Neural cell (in vitro differentiated cells): ENCODE measurements around the gene CPB1. TPM values are rescaled to one million over a fixed set of nuclear protein-coding genes. Genes with fewer than 3 reads are reported as not detected.

Source experiments
- H2AFZ ChIP-seq: fragments of 200-600, 300-800 bp; sonication (generic), shearing (Covaris generic); 2 replicates; pipeline ENCODE4 v1.6.0; 2014; ENCODE audit warnings: low read depth, mild to moderate bottlenecking, antibody characterized with exemption, low read length, moderate library complexity
- H3F3A ChIP-seq: fragments of 200-600 bp; shearing (Covaris generic); 2 replicates; pipeline ENCODE4 v1.6.1; 2016; ENCODE audit warnings: mild to moderate bottlenecking, moderate library complexity, mixed read lengths, antibody characterized with exemption, low read length; ENCODE audit not compliant: insufficient read depth, poor library complexity, severe bottlenecking
- H3K27ac ChIP-seq: fragments of 200-600, 300-800 bp; sonication (generic), shearing (Covaris generic); 2 replicates; pipeline ENCODE4 v1.5.1; 2014; ENCODE audit warnings: mild to moderate bottlenecking, low read length, moderate library complexity
- H3K27me3 ChIP-seq: fragments of 300-800, 200-600 bp; sonication (generic), shearing (Covaris generic); 2 replicates; pipeline ENCODE4 v1.6.0; 2014; ENCODE audit warnings: mild to moderate bottlenecking, low read depth, low read length, moderate library complexity; ENCODE audit not compliant: insufficient read depth
- H3K36me3 ChIP-seq: fragments of 300-800, 200-600 bp; sonication (generic), shearing (Covaris generic); 2 replicates; pipeline ENCODE4 v1.5.1; 2014; ENCODE audit warnings: mild to moderate bottlenecking, antibody characterized with exemption, low read length, moderate library complexity; ENCODE audit not compliant: insufficient read depth
- H3K4me2 ChIP-seq: fragments of 300-800, 200-600 bp; sonication (generic), shearing (Covaris generic); 2 replicates; pipeline ENCODE4 v1.6.0; 2014; ENCODE audit warnings: mild to moderate bottlenecking, low read length
- H3K4me3 ChIP-seq: fragments of 300-800, 200-600 bp; sonication (generic), shearing (Covaris generic); 2 replicates; pipeline ENCODE4 v1.5.1; 2014; ENCODE audit warnings: mild to moderate bottlenecking, low read length, moderate library complexity
- H3K79me2 ChIP-seq: fragments of 200-600 bp; shearing (Covaris generic); replicated peaks from 2 replicates; pipeline ENCODE4 v1.6.0; 2014; ENCODE audit warnings: mild to moderate bottlenecking, low read length, moderate library complexity; ENCODE audit not compliant: insufficient read depth
- H3K9ac ChIP-seq: fragments of 300-800, 200-600 bp; sonication (generic), shearing (Covaris generic); 2 replicates; pipeline ENCODE4 v1.6.1; 2016; ENCODE audit warnings: mild to moderate bottlenecking, low read length, mixed read lengths
- H3K9me2 ChIP-seq: fragments of 200-600 bp; shearing (Covaris generic); 2 replicates; pipeline ENCODE4 v1.6.1; 2016; ENCODE audit warnings: mild to moderate bottlenecking, low read length, mixed read lengths; ENCODE audit not compliant: insufficient read depth
- H3K9me3 ChIP-seq: fragments of 200-600, 300-800 bp; sonication (generic), shearing (Covaris generic); 2 replicates; pipeline ENCODE4 v1.6.1; 2016; ENCODE audit warnings: mild to moderate bottlenecking, mixed run types, low read length, moderate library complexity, mixed read lengths
- H4K20me1 ChIP-seq: fragments of 200-600 bp; shearing (Covaris generic); 2 replicates; pipeline ENCODE4 v1.6.1; 2016; ENCODE audit warnings: mild to moderate bottlenecking, mixed run types; ENCODE audit not compliant: insufficient read depth
- EP300 ChIP-seq: fragments of 450-650 bp; conservative IDR thresholded peaks from 2 replicates; pipeline ENCODE4 v1.6.1; 2014; ENCODE audit warnings: antibody characterized with exemption, mild to moderate bottlenecking, moderate library complexity; ENCODE audit not compliant: poor library complexity, severe bottlenecking
- EZH2 ChIP-seq: fragments of 200-600, 300-800 bp; shearing (Covaris generic), sonication (generic); IDR thresholded peaks from 2 replicates; pipeline ENCODE4 v1.6.1; 2014; ENCODE audit warnings: antibody characterized with exemption, low read length, borderline replicate concordance, mild to moderate bottlenecking; ENCODE audit not compliant: insufficient read depth, poor library complexity, severe bottlenecking
- MXI1 ChIP-seq: fragments of 450-650 bp; conservative IDR thresholded peaks from 2 replicates; pipeline ENCODE4 v1.6.1; 2014; ENCODE audit warnings: antibody characterized with exemption, mild to moderate bottlenecking; ENCODE audit not compliant: poor library complexity, severe bottlenecking
- POLR2AphosphoS5 ChIP-seq: IDR thresholded peaks from 2 replicates; pipeline ENCODE4 v1.6.1; 2012
- RAD21 ChIP-seq: fragments of 450-650 bp; conservative IDR thresholded peaks from 2 replicates; pipeline ENCODE4 v1.6.1; 2014; ENCODE audit warnings: antibody characterized with exemption, mild to moderate bottlenecking, moderate library complexity
- SMC3 ChIP-seq: fragments of 450-650 bp; conservative IDR thresholded peaks from 2 replicates; pipeline ENCODE4 v1.6.1; 2014; ENCODE audit warnings: antibody characterized with exemption, mild to moderate bottlenecking, moderate library complexity; ENCODE audit not compliant: poor library complexity
- TAF1 ChIP-seq: IDR thresholded peaks from 2 replicates; pipeline ENCODE4 v1.6.1; 2012; ENCODE audit warnings: low read depth
- polyA plus RNA-seq: library from polyadenylated mRNA; depleted of rRNA; stranded (reverse); fragments of >200 nt; gene quantifications from 2 replicates; pipeline ENCODE4 v1.2.3, GENCODE V29; 2014
- TF ChIP-seq, protein P1 (sequence below): IDR thresholded peaks from 2 replicates; pipeline ENCODE4 v1.6.1; 2012; ENCODE audit warnings: borderline replicate concordance
- TF ChIP-seq, protein P2 (sequence below): fragments of 450-650 bp; IDR thresholded peaks from 2 replicates; pipeline ENCODE4 v1.5.1; 2014; ENCODE audit warnings: antibody characterized with exemption, mild to moderate bottlenecking, moderate library complexity; ENCODE audit not compliant: poor library complexity, severe bottlenecking

Gene CPB1
- polyA plus RNA-seq, 1 donor from 2014 or later: 0.19 TPM

DNA sequence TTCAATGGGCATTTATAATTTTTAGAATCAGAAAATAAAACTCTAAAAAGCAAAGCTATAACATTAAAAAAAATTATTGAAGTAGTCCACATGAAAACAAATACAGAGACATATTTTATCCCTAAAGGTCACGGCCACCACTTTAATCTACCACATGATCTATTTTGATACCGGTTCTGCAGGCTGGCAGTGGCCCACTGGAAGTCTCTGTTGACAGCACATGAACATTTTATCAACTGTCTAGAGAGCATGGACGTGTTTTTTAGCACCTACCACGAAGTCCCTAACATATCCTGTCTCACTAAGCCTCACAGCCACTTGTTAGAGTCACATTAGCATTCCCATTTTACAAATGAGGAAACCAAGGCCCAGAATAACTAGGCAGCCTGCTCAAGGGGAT is 35.7 kb downstream of the CPB1 start:
- H2AFZ ChIP-seq: no peak overlapping the region
- no peak overlapping the region for H3K27ac ChIP-seq
- no peak overlapping the region for H3K4me2 ChIP-seq
- H3F3A ChIP-seq: no peaks in the 10 kb centered on the region
- no peaks in the 10 kb centered on the region for H3K9me2 ChIP-seq
- H3K4me3 ChIP-seq: no peak overlapping the region
- no peaks in the 10 kb centered on the region for H3K9me3 ChIP-seq
- no peaks in the 10 kb centered on the region for H3K27me3 ChIP-seq
- no peak overlapping the region for H3K9ac ChIP-seq
- TF ChIP-seq, protein P1, sequence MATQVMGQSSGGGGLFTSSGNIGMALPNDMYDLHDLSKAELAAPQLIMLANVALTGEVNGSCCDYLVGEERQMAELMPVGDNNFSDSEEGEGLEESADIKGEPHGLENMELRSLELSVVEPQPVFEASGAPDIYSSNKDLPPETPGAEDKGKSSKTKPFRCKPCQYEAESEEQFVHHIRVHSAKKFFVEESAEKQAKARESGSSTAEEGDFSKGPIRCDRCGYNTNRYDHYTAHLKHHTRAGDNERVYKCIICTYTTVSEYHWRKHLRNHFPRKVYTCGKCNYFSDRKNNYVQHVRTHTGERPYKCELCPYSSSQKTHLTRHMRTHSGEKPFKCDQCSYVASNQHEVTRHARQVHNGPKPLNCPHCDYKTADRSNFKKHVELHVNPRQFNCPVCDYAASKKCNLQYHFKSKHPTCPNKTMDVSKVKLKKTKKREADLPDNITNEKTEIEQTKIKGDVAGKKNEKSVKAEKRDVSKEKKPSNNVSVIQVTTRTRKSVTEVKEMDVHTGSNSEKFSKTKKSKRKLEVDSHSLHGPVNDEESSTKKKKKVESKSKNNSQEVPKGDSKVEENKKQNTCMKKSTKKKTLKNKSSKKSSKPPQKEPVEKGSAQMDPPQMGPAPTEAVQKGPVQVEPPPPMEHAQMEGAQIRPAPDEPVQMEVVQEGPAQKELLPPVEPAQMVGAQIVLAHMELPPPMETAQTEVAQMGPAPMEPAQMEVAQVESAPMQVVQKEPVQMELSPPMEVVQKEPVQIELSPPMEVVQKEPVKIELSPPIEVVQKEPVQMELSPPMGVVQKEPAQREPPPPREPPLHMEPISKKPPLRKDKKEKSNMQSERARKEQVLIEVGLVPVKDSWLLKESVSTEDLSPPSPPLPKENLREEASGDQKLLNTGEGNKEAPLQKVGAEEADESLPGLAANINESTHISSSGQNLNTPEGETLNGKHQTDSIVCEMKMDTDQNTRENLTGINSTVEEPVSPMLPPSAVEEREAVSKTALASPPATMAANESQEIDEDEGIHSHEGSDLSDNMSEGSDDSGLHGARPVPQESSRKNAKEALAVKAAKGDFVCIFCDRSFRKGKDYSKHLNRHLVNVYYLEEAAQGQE: no peak
- TF ChIP-seq EP300 (no peak), EZH2 (no peak), RAD21 (no peak), SMC3 (no peak)
- TF ChIP-seq, protein P2, sequence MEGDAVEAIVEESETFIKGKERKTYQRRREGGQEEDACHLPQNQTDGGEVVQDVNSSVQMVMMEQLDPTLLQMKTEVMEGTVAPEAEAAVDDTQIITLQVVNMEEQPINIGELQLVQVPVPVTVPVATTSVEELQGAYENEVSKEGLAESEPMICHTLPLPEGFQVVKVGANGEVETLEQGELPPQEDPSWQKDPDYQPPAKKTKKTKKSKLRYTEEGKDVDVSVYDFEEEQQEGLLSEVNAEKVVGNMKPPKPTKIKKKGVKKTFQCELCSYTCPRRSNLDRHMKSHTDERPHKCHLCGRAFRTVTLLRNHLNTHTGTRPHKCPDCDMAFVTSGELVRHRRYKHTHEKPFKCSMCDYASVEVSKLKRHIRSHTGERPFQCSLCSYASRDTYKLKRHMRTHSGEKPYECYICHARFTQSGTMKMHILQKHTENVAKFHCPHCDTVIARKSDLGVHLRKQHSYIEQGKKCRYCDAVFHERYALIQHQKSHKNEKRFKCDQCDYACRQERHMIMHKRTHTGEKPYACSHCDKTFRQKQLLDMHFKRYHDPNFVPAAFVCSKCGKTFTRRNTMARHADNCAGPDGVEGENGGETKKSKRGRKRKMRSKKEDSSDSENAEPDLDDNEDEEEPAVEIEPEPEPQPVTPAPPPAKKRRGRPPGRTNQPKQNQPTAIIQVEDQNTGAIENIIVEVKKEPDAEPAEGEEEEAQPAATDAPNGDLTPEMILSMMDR: no peak
- no peaks in the 10 kb centered on the region for H3K36me3 ChIP-seq
- no peaks in the 10 kb centered on the region for H4K20me1 ChIP-seq
- H3K79me2 ChIP-seq: no peaks in the 10 kb centered on the region

DNA sequence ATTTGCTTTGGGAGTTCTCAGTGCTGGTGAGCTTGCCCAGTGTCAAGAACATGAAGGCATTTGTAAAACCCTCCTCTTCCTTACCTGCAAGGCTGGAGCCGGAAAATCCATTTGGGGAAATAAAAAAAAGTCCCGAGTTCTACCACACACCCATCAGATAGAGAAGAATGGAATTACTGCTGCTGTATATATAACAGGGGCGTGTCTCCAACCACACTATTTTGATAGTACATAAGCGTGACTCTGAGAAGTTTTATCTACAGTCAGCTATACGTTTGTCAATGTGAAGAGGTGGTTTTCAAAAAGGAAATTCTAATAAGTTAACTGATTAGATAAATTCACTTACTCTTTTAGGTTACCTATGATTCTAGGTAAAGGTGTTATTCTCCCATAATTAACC is 36.2 kb downstream of the CPB1 start:
- Histone ChIP-seq H3F3A (no peaks in the 10 kb centered on the region), H3K9me3 (no peaks in the 10 kb centered on the region), H3K79me2 (no peaks in the 10 kb centered on the region), H3K9me2 (no peaks in the 10 kb centered on the region), H4K20me1 (no peaks in the 10 kb centered on the region), H3K27me3 (no peaks in the 10 kb centered on the region), H3K27ac (no peak overlapping the region), H3K4me3 (no peak overlapping the region), H3K4me2 (no peak overlapping the region), H3K9ac (no peak overlapping the region), H3K36me3 (no peaks in the 10 kb centered on the region), H2AFZ (no peak overlapping the region)
- TF ChIP-seq MXI1 (no peak), POLR2AphosphoS5 (no peak), EZH2 (no peak), RAD21 (no peak), TAF1 (no peak), SMC3 (no peak), EP300 (no peak)
- TF ChIP-seq, protein P1: no peak
- TF ChIP-seq, protein P2: no peak
